ENCODE data around the gene MED26.

MED26 gene

GRCh38 chr19:16540948-16541347, 87.1 kb downstream of the MED26 start:
- no peak for DNase-seq (ENCODE audit: low read depth)

- DNase-seq (ENCODE audit: low read depth), result no peak
These were observed 90.9 kb downstream of the MED26 start for GRCh38 chr19:16537111-16537510.

- no peak for DNase-seq (ENCODE audit: low read depth)
These were observed 91.9 kb downstream of the MED26 start for GRCh38 chr19:16536130-16536529.

- DNase-seq (ENCODE audit: low read depth), result no peak
These were observed 92.6 kb downstream of the MED26 start for GRCh38 chr19:16535381-16535780.

GRCh38 chr19:16532440-16533234, 95.4 kb downstream of the MED26 start:
- no peak for DNase-seq (ENCODE audit: low read depth)

GRCh38 chr19:16531380-16531669, 96.7 kb downstream of the MED26 start:
- DNase-seq (ENCODE audit: low read depth), result no peak

- no peak for DNase-seq (ENCODE audit: low read depth)
These were observed 97.2 kb downstream of the MED26 start for GRCh38 chr19:16530540-16531379.

- no peak for DNase-seq (ENCODE audit: low read depth)
These were observed 98.4 kb downstream of the MED26 start for GRCh38 chr19:16529466-16530144.

GRCh38 chr19:16527971-16528521, 100.0 kb downstream of the MED26 start:
- DNase-seq (ENCODE audit: low read depth), result no peak

- DNase-seq (ENCODE audit: low read depth), result no peak
These were observed 100.6 kb downstream of the MED26 start for GRCh38 chr19:16527334-16527935.

GRCh38 chr19:16525751-16526481, 102.1 kb downstream of the MED26 start:
- no peak for DNase-seq (ENCODE audit: low read depth)

GRCh38 chr19:16524991-16525734, 102.8 kb downstream of the MED26 start:
- no peak for DNase-seq (ENCODE audit: low read depth)

All from HS-27A (cell line).